AG09309 (cell line): Measurements from ENCODE around the gene MISFA.

ENCODE experiments used
- DNase-seq: peaks from one replicate; pipeline ENCODE4 v3.0.0-alpha.2; 2010; ENCODE audit warnings: low read depth
- H3K4me3 ChIP-seq: 2 replicates; pipeline ENCODE4 v1.5.1; 2011; ENCODE audit warnings: mild to moderate bottlenecking, low read depth, low read length, moderate library complexity; ENCODE audit not compliant: control insufficient read depth
- CTCF ChIP-seq: IDR thresholded peaks from 2 replicates; pipeline ENCODE4 v1.5.1; 2011; ENCODE audit warnings: mild to moderate bottlenecking, low read depth, low read length, inconsistent platforms; ENCODE audit not compliant: insufficient read depth, control insufficient read depth; ENCODE audit errors: missing control alignments

MISFA gene

GRCh38 chr11:18594999-18595749 is 4.4 kb upstream of the MISFA start:
- DNase-seq, result peak; percentile 46
- TF ChIP-seq CTCF, result no peak
- no peak overlapping the region for H3K4me3 ChIP-seq

DNA sequence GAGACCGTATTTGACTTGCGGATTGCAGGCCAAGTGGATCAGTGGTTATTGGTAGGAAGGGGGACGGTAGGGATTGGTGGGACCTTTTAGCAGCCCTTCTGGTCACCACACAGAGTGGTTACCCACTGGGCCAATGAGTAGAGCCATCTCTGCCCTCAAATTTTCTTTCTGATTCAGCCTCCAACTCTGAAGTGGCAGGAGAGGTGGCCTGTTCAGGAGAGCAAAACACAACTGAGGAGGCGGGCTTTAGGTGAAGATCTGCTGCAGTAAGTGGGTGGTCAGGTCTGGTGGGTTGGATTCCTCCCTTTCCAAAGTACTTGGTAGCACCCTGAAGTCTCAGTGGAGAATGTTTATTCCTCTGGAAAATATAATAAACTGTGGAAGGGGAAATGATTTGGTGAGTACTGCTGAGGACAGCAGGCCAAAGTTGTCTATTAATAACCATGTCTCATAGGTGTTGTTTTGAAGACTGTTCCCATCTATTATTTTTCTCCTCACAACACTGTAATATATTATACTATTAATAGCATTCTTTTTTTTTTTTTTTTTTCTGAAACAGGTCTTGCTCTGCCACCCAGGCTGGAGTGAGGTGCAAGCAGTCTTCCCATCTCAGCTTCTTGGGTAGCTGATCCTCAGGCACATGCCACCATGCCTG is 1.5 kb downstream of the MISFA start:
- DNase-seq, result no peak
- TF ChIP-seq CTCF, result no peak
- H3K4me3 ChIP-seq, result no peak overlapping the region

GRCh38 chr11:18608376-18608775 is 8.8 kb downstream of the MISFA start:
- TF ChIP-seq CTCF, result no peak
- H3K4me3 ChIP-seq, result no peak overlapping the region
- DNase-seq, result no peak

DNA sequence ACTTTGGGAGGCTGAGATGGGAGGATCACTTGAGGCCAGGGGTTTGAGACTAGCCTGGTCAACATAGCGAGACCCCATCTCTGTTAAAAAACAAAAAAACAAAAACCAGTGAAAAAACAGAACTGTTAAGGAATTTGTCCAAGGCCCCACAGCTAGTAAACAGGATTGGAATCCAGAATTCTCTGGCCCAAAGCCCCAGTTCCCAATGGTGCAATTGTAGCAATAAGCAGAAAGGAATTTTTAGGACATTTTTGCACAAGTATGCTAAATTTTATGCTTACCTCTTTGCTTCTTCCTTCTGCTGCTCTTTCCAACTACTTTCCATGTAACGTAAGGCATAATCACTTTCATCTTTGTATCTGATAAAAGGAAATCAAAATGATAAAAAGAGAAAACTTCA is 11.6 kb downstream of the MISFA start:
- no peak for DNase-seq
- no peak for TF ChIP-seq CTCF
- H3K4me3 ChIP-seq, result no peak overlapping the region

- no peak for DNase-seq
- H3K4me3 ChIP-seq, result no peak overlapping the region
- no peak for TF ChIP-seq CTCF
Measured at GRCh38 chr11:18612394-18612793, 12.8 kb downstream of the MISFA start.

GRCh38 chr11:18614667-18615066 is 15.1 kb downstream of the MISFA start:
- no peak for TF ChIP-seq CTCF
- no peak overlapping the region for H3K4me3 ChIP-seq
- DNase-seq, result no peak
